Smooth muscle cell (in vitro differentiated cells): ENCODE results near the gene SLC16A4. TPM values are rescaled to one million over a fixed set of nuclear protein-coding genes. Genes with fewer than 3 reads are reported as not detected.

ENCODE experiments used
- DNase-seq: peaks from one replicate; lab custom pipeline; 2025; ENCODE audit not compliant: unreplicated experiment; lab: John Stamatoyannopoulos, UW
- H2AFZ ChIP-seq: fragments of 200-600 bp; sonication (generic); 2 replicates; pipeline ENCODE4 v1.6.0; 2016; ENCODE audit warnings: antibody characterized with exemption, low read depth, mild to moderate bottlenecking
- H3F3A ChIP-seq: fragments of 200-600 bp; sonication (generic); 2 replicates; pipeline ENCODE4 v1.6.0; 2017; ENCODE audit warnings: antibody characterized with exemption, low read depth
- H3K27ac ChIP-seq: fragments of 200-600 bp; sonication (generic); 2 replicates; pipeline ENCODE4 v1.5.1; 2016; ENCODE audit warnings: low read depth, mild to moderate bottlenecking
- H3K27me3 ChIP-seq: fragments of 200-600 bp; sonication (generic); 2 replicates; pipeline ENCODE4 v1.6.1; 2016; ENCODE audit warnings: low read depth, mild to moderate bottlenecking
- H3K36me3 ChIP-seq: fragments of 200-600 bp; sonication (generic); 2 replicates; pipeline ENCODE4 v1.5.1; 2016; ENCODE audit warnings: low read depth
- H3K4me1 ChIP-seq: fragments of 200-600 bp; sonication (generic); 2 replicates; pipeline ENCODE4 v1.5.1; 2016; ENCODE audit warnings: low read depth
- H3K4me2 ChIP-seq: fragments of 200-600 bp; sonication (generic); 2 replicates; pipeline ENCODE4 v1.6.0; 2016; ENCODE audit warnings: mild to moderate bottlenecking
- H3K4me3 ChIP-seq: fragments of 200-600 bp; sonication (generic); 2 replicates; pipeline ENCODE4 v1.5.1; 2016; ENCODE audit warnings: mild to moderate bottlenecking
- H3K79me2 ChIP-seq: fragments of 200-600 bp; sonication (generic); 2 replicates; pipeline ENCODE4 v1.6.0; 2016; ENCODE audit warnings: low read depth, mild to moderate bottlenecking
- H3K9ac ChIP-seq: fragments of 200-600 bp; sonication (generic); 2 replicates; pipeline ENCODE4 v1.6.0; 2016; ENCODE audit warnings: low read depth
- H3K9me3 ChIP-seq: fragments of 200-600 bp; sonication (generic); replicated peaks from 2 replicates; pipeline ENCODE4 v1.5.1; 2016; ENCODE audit warnings: low read depth
- H4K20me1 ChIP-seq: fragments of 200-600 bp; sonication (generic); 2 replicates; pipeline ENCODE4 v1.6.0; 2016; ENCODE audit warnings: low read depth
- CTCF ChIP-seq: fragments of 200-600 bp; sonication (generic); IDR thresholded peaks from 2 replicates; pipeline ENCODE4 v1.5.1; 2017; ENCODE audit warnings: borderline replicate concordance, mild to moderate bottlenecking, antibody characterized with exemption; ENCODE audit not compliant: insufficient read depth, poor library complexity, severe bottlenecking
- WGBS: methylation state at CpG from one replicate; pipeline ENCODE4 v1.1.7; 2016; ENCODE audit warnings: low lambda C conversion rate; 5-methylcytosine and 5-hydroxymethylcytosine counted together
- polyA plus RNA-seq: library from polyadenylated mRNA; unstranded; fragments of >200 nt; fragmentation: Nextera tagmentation; extraction: Ambion mirVana; gene quantifications from 2 replicates; pipeline ENCODE4 v1.2.1, GENCODE V29; 2016
- total RNA-seq: library from RNA; depleted of rRNA; stranded (reverse); fragments of >200 nt; gene quantifications from 2 replicates; pipeline ENCODE4 v1.2.3, GENCODE V29; 2014

Gene SLC16A4
- total and polyA plus RNA-seq, 2 experiments from 2014 or later = 6.5 to 11.6 TPM

- Histone ChIP-seq H4K20me1 (no peaks in the 10 kb centered on the region), H3K4me3 (no peak overlapping the region), H3K27ac (no peak overlapping the region), H3K27me3 (no peaks in the 10 kb centered on the region), H3K4me2 (no peak overlapping the region), H3K4me1 (no peaks in the 10 kb centered on the region), H2AFZ (no peak overlapping the region), H3K9me3 (no peaks in the 10 kb centered on the region), H3K9ac (no peak overlapping the region), H3F3A (no peaks in the 10 kb centered on the region), H3K36me3 (no peaks in the 10 kb centered on the region), H3K79me2 (no peaks in the 10 kb centered on the region)
- 85% methylated on average over 4 of the region's 5 CpGs for WGBS
- no peak for DNase-seq
- no peak for TF ChIP-seq CTCF
Measured at GRCh38 chr1:110383251-110383990, 7.4 kb downstream of the SLC16A4 start.

GRCh38 chr1:110380672-110381283 lies 10.0 kb downstream of the SLC16A4 start:
- TF ChIP-seq CTCF = no peak
- no peaks in the 10 kb centered on the region for H4K20me1 ChIP-seq
- no peak overlapping the region for H3K9ac ChIP-seq
- no peak overlapping the region for H2AFZ ChIP-seq
- WGBS = 82% methylated on average over 10 of the region's 10 CpGs
- no peak overlapping the region for H3K27ac ChIP-seq
- no peak overlapping the region for H3K4me3 ChIP-seq
- no peak overlapping the region for H3K4me2 ChIP-seq
- H3K36me3 ChIP-seq = peaks cover 9% of the 10 kb centered on the region
- H3F3A ChIP-seq = no peaks in the 10 kb centered on the region
- H3K79me2 ChIP-seq = no peaks in the 10 kb centered on the region
- H3K4me1 ChIP-seq = no peaks in the 10 kb centered on the region
- no peaks in the 10 kb centered on the region for H3K27me3 ChIP-seq
- H3K9me3 ChIP-seq = no peaks in the 10 kb centered on the region
- DNase-seq = no peak

GRCh38 chr1:110375490-110375889 lies 15.3 kb downstream of the SLC16A4 start:
- no peak overlapping the region for H3K4me3 ChIP-seq
- 100% methylated on average over 1 of the region's 1 CpG for WGBS
- no peak for TF ChIP-seq CTCF
- no peak overlapping the region for H3K9ac ChIP-seq
- peaks cover under 1% of the 10 kb centered on the region for H3K79me2 ChIP-seq
- no peaks in the 10 kb centered on the region for H3F3A ChIP-seq
- no peaks in the 10 kb centered on the region for H4K20me1 ChIP-seq
- no peak overlapping the region for H3K4me2 ChIP-seq
- no peak overlapping the region for H3K27ac ChIP-seq
- peaks cover 14% of the 10 kb centered on the region for H3K36me3 ChIP-seq
- no peak overlapping the region for H2AFZ ChIP-seq
- no peaks in the 10 kb centered on the region for H3K27me3 ChIP-seq
- no peak for DNase-seq
- H3K4me1 ChIP-seq = no peaks in the 10 kb centered on the region
- no peaks in the 10 kb centered on the region for H3K9me3 ChIP-seq
